Limb (tissue), 2 donors: Measurements from ENCODE around the gene UVRAG.
A peak's percentile ranks its signal among the peaks of the same experiment; 100 is the strongest.

Source experiments
- DNase-seq, 2 donors: peaks; one replicate each; pipeline ENCODE4 v3.0.0-alpha.2; 2016; ENCODE audit errors: extremely low spot score in 2 of 2

The UVRAG gene

DNA sequence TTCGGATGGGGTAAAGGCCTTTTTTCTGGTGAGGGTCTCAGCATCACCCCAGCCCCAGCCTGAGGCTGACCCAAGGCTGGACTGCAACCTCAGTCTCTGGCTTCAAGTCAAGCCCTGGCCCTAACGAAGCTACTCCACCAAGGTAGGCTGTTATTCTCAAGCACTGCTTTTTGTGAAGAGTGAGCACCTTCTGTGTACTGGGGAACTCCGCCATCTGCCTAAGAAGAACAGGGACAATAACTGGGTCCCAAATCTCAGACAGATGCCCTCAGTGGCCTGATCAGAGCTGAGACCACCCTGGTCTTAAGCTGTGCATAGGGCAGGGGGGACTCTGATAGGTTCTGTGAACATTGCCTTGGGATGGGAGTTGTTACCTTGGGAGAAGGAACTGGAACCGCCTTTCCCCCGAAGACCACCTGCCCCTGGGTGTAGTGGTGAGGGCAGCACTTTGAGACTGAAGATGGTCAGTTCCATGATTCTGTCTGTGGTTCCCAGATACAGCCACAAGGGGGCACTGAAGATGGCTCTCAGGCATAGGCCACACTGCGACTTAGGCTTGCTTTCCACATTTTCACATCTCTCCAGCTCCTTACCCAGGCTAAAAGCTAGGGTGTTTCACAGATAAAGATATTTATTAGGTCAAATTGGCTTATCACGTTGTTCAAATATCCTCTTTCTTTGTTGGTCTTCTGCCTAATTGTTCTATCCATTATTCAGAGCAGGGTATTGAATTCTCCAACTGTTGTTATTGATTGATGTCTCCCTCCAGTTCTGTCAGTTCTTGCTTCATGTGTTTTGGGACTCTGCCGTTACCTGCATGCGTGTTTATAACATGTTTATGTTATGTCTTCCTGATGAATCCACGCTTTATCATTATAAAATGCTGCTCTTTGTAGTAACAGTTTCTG is 11.8 kb upstream of the UVRAG start:
- peak; percentile 70 to 82 for DNase-seq

GRCh38 chr11:75809111-75809510 is 5.9 kb upstream of the UVRAG start:
- DNase-seq = no peak

- no peak for DNase-seq
These were observed 5.0 kb upstream of the UVRAG start for GRCh38 chr11:75809991-75810390.

DNA sequence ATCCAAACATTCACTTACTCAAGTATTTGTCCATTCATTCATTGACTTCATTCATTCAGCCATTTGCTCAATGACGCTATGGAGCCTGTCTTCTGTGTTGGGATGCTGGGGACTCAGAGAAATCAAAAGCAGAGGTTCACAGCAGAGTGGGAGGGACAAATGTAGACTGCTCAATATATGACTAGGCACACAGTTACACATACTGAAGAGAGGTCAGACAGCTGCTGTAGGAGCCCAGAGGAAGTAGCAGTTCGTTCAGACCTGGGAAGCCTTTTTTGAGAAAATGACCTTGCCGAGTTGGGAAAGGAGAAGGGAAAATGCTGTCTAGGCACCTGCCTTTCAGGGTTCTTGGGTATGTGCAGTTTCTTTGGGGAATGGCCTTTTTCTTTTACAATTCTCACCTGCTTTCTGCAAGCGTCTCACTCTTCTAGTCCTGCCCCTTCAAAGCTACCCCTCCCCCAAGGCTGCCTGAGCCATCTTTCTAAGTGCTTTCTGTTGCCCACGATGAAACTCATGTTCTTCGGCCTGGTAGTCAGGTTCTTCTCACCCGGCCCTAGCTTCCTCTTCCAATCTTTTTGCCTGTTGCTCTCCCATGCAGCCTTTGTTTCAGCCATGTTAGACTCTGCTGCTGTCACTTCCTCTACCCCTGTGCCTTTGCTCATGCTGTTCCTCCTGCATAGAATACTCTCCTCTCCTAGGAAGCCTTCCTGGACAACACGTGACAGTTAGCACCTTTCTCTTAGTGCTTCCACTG is 4.2 kb upstream of the UVRAG start:
- no peak for DNase-seq

GRCh38 chr11:75811485-75811884 is 3.5 kb upstream of the UVRAG start:
- DNase-seq = no peak

GRCh38 chr11:75812542-75813040 is 2.4 kb upstream of the UVRAG start:
- DNase-seq = no peak

GRCh38 chr11:75813124-75813523 is 1.9 kb upstream of the UVRAG start:
- DNase-seq = no peak

GRCh38 chr11:75813622-75814039 is 1.4 kb upstream of the UVRAG start:
- no peak for DNase-seq

GRCh38 chr11:75814363-75814676 is 690 bp upstream of the UVRAG start:
- DNase-seq = no peak

GRCh38 chr11:75815345-75816168 is 547 bp downstream of the UVRAG start:
- DNase-seq = no peak

GRCh38 chr11:75816561-75817239 is 1.7 kb downstream of the UVRAG start:
- no peak for DNase-seq

DNA sequence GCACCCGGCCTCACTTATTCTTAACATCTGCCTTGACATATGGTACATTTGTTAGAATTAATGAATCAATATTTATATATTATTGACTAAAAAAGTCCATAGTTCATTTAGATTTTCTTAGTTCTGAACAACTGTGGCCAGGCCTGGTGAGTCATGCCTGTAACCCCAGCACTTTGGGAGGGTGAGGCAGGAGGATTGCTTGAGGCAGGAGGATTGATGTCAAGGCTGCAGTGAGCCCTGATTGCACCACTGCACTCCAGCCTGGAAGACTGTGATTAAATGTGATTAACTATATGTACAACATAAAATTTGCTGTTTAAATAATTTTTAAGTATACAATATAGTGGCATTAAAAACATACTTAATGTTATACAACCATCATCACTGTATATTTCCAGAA is 5.6 kb downstream of the UVRAG start:
- no peak for DNase-seq

- DNase-seq = no peak
These were observed 6.2 kb downstream of the UVRAG start for GRCh38 chr11:75821202-75821601.

DNA sequence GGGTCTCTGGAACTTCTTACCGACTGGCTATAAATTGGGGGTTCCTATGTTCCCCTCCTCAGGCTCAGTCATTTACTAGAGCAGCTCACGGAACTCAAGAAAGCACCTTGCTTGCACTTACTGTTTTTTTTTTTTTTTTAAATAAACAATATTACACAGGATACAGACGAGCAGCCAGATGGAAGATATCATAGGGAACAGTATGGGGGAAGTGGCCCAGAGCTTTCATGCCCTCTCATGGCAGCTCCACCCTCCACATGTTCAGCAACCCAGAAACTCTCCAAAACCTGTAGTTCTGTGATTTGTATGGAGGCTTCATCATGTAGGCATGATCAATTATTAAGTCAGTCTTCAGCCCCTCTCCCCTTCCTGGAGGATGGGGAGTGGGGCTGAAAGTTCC is 7.5 kb downstream of the UVRAG start:
- DNase-seq = no peak

DNA sequence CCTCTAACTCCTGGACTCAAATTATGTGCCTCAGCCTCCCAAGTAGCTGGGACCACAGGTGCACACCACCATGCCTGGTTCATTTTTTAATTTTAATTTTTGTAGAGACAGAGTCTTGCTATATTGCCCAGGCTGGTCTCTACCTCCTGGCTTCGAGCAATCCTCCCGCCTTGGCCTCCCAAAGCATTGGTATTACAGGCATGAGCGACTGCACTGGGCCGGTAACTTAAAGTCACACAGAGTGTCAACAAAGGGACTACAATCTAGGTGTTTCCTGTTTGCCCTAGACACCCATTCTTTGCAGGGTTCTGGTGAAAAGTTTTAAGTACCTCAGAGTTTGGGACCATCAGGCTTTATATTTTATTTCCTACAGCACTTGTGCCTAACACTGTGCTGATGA is 8.4 kb downstream of the UVRAG start:
- no peak for DNase-seq

- no peak for DNase-seq
These were observed 8.9 kb downstream of the UVRAG start for GRCh38 chr11:75823946-75824345.

DNA sequence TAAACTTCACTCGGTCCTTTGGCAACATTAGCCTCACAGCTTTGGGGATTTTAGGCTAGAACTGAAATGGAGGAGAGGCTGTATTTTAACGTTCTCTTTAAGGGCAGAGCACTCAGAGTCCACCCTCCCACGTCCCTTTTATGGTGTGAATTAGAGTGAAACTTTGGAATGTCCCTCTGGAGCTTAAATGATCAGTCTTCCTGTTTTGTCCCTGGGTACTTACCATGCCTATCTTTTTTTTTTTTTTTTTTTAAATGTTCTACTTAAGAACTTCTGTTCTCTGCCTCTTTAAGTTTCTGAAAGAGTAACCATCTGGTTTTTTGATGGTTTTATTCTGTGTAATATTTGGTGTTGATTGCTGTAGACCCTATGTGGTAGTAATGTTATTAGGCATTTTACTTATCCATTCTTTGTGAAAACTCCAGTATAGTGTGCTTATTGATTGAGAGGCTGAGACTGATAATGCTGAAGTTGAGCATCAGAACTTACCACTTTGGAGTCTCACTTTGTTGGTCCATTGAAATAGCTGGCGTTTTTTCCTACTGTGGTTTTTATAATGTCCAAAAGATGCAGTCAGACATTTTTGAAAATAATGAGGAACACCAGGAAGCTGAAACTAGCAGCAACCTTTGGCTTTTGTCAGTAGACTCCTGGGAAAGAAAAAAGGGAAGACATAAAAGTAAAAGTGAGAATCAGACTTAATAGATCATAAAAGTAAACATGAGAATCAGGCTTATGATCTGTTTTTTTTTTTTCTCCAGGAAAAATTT is 11.6 kb downstream of the UVRAG start:
- DNase-seq = no peak

DNA sequence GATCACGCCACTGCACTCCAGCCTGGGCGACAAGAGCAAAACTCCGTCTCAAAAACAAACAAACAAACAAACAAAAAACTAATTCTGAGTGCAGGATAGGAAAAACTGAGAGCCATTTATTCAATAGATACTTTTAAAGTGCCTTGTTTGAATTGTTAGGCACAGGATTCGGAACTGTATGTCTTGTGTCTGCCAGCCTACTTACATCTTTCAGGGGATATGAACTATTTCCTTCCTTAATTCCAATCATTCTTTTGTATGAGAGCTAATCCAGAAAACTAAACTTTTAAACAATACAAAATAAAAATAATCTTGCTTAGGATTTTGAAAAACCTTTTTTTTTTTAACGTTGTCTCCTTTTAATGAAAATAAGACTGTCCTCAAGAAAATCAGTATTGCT is 12.6 kb downstream of the UVRAG start:
- DNase-seq = no peak

- DNase-seq = no peak
These were observed 17.0 kb downstream of the UVRAG start for GRCh38 chr11:75831915-75832502.

- DNase-seq = no peak
These were observed 19.7 kb downstream of the UVRAG start for GRCh38 chr11:75834728-75835127.
